Gastroesophageal sphincter (tissue), 3 donors: ENCODE measurements around the gene SLC4A8.

Experiments
- EP300 ChIP-seq: sonication (generic); formaldehyde crosslinking; IDR thresholded peaks from one replicate; pipeline ENCODE4 v1.6.1; 2017; ENCODE audit warnings: antibody characterized with exemption, mild to moderate bottlenecking
- POLR2A ChIP-seq, 2 donors: fragments of 450-650 bp; IDR thresholded peaks; one replicate each; pipeline ENCODE4 v1.6.1; 2017; ENCODE audit warnings: antibody characterized with exemption in 2 of 2, mild to moderate bottlenecking in 2 of 2, moderate library complexity in 1 of 2
- TF ChIP-seq, protein P1 (sequence below), 4 experiments: fragments of 200-600 bp in 2 of 4; fragments of 450-650 bp in 2 of 4; sonication (generic) in 1 of 4; IDR thresholded peaks; one replicate each; pipeline ENCODE4 v1.5.1; 2017 to 2019; ENCODE audit warnings: antibody characterized with exemption in 4 of 4, mild to moderate bottlenecking in 2 of 4, moderate library complexity in 2 of 4

- TF ChIP-seq, protein P1, sequence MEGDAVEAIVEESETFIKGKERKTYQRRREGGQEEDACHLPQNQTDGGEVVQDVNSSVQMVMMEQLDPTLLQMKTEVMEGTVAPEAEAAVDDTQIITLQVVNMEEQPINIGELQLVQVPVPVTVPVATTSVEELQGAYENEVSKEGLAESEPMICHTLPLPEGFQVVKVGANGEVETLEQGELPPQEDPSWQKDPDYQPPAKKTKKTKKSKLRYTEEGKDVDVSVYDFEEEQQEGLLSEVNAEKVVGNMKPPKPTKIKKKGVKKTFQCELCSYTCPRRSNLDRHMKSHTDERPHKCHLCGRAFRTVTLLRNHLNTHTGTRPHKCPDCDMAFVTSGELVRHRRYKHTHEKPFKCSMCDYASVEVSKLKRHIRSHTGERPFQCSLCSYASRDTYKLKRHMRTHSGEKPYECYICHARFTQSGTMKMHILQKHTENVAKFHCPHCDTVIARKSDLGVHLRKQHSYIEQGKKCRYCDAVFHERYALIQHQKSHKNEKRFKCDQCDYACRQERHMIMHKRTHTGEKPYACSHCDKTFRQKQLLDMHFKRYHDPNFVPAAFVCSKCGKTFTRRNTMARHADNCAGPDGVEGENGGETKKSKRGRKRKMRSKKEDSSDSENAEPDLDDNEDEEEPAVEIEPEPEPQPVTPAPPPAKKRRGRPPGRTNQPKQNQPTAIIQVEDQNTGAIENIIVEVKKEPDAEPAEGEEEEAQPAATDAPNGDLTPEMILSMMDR (IDR thresholded peaks at IDR 0.05): no peak
- TF ChIP-seq POLR2A (IDR thresholded peaks at IDR 0.05): no peak
- no peak for TF ChIP-seq EP300
Observed at GRCh38 chr12:51475543-51475942, 50.9 kb downstream of the SLC4A8 start.
